ENCODE measurements around the gene ATP5ME. TPM values are rescaled to one million over a fixed set of nuclear protein-coding genes. Genes with fewer than 3 reads are reported as not detected.

Gene ATP5ME
- total and polyA plus RNA-seq, 2 experiments from 2014 or later, result 177 to 1,438 TPM

DNA sequence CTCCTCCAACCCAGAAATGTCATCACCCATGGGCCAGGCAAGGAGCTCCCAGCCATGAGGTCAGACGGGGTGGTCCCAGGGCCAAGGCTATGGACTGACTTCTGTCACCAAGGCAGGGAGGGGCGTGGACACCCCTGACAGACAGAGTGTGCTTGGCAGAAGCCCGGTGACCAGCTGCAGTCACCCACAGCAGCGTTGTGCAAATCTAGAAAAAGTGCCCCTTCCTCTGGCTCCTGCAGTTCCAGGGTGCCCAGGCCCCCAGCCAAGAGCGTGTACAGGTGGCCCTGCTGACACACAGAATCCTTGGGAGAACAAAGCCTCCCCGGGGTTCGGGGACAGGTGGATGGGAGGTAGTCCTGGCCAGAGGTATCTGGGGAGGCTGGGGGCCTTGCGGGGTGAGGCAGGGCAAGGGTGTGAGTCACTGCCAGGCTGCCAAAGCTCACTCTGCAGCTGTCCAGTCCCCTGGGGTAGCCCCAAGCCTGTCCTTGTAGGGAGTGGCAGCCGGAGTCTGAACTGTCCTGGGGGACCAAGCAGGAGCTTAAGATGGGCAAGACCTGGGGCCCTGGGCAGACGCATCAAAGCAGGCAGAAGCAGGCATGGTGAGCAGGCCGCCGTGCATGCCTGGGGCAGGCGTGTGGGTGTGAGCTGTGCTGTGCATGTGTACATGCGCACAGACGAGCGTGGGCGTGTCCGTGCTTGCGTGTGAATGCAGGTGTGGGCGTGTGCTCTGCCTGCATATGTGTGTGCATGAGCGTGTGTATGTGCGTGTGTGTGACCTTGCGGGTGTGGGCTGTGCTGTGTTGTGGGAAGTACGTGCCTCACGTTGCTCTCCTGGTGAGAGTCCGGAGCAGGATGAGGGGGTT, 3.6 kb upstream of the ATP5ME start:
- peak overlapping the region; percentile 69 for H3K27ac ChIP-seq
- H3K4me3 ChIP-seq, result no peak overlapping the region

DNA sequence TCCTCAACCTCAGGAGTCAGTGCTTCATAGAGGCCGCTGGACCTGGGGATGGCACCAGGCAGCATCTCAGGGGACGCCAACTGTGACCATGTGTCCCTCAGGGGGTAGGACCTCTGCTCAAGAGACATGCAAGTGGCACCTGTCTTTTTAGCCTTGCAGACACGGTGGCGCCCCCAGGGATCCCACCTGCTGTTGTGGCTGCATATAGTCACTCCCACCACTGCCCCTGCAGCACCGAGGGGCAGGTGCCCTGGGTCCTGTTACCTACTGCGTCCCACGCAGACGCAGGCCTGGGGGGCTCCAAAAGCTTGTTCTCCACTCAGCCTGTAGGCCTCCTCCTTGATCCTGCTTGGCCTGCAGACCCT, 2.8 kb upstream of the ATP5ME start:
- Histone ChIP-seq H3K36me3 (peaks cover 11% of the 10 kb centered on the region), H3K27me3 (no peaks in the 10 kb centered on the region), H3K4me3 (no peak overlapping the region), H3K4me1 (ENCODE audit: low read depth) (peaks cover 30% of the 10 kb centered on the region), H3K27ac (peak overlapping the region; percentile 69), H3K9me3 (ENCODE audit: low read depth) (no peaks in the 10 kb centered on the region)
- TF ChIP-seq, protein P1, sequence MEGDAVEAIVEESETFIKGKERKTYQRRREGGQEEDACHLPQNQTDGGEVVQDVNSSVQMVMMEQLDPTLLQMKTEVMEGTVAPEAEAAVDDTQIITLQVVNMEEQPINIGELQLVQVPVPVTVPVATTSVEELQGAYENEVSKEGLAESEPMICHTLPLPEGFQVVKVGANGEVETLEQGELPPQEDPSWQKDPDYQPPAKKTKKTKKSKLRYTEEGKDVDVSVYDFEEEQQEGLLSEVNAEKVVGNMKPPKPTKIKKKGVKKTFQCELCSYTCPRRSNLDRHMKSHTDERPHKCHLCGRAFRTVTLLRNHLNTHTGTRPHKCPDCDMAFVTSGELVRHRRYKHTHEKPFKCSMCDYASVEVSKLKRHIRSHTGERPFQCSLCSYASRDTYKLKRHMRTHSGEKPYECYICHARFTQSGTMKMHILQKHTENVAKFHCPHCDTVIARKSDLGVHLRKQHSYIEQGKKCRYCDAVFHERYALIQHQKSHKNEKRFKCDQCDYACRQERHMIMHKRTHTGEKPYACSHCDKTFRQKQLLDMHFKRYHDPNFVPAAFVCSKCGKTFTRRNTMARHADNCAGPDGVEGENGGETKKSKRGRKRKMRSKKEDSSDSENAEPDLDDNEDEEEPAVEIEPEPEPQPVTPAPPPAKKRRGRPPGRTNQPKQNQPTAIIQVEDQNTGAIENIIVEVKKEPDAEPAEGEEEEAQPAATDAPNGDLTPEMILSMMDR (IDR thresholded peaks at IDR 0.05; ENCODE audit: low read depth, low read length), result no peak
- no peak for DNase-seq (ENCODE audit: low read depth in 1 of 2, low spot score in 1 of 2)

More for the DNA sequence above, 3.6 kb upstream of the ATP5ME start:
- TF ChIP-seq, protein P1 (IDR thresholded peaks at IDR 0.05; ENCODE audit: low read depth, low read length), result no peak
- H3K27me3 ChIP-seq, result no peaks in the 10 kb centered on the region
- peaks cover 30% of the 10 kb centered on the region for H3K4me1 ChIP-seq (ENCODE audit: low read depth)
- no peaks in the 10 kb centered on the region for H3K9me3 ChIP-seq (ENCODE audit: low read depth)
- no peak for DNase-seq (ENCODE audit: low read depth in 1 of 2, low spot score in 1 of 2)
- peaks cover 3% of the 10 kb centered on the region for H3K36me3 ChIP-seq

- no peak overlapping the region for H3K4me3 ChIP-seq
- peaks cover 16% of the 10 kb centered on the region for H3K36me3 ChIP-seq
- TF ChIP-seq, protein P1 (IDR thresholded peaks at IDR 0.05; ENCODE audit: low read depth, low read length), result no peak
These were observed 2.1 kb upstream of the ATP5ME start for GRCh38 chr4:675980-676870.

GRCh38 chr4:675036-675882, 1.2 kb upstream of the ATP5ME start:
- H3K9me3 ChIP-seq (ENCODE audit: low read depth), result no peaks in the 10 kb centered on the region
- no peaks in the 10 kb centered on the region for H3K27me3 ChIP-seq
- peaks cover 30% of the 10 kb centered on the region for H3K4me1 ChIP-seq (ENCODE audit: low read depth)
- TF ChIP-seq, protein P1 (IDR thresholded peaks at IDR 0.05; ENCODE audit: low read depth, low read length), result no peak
- peak overlapping the region; percentile 88 for H3K4me3 ChIP-seq
- no peak for DNase-seq (ENCODE audit: low read depth in 1 of 2, low spot score in 1 of 2)
- peak overlapping the region; percentile 89 for H3K27ac ChIP-seq
- peaks cover 22% of the 10 kb centered on the region for H3K36me3 ChIP-seq

More at GRCh38 chr4:675980-676870, 2.1 kb upstream of the ATP5ME start:
- no peak for DNase-seq (ENCODE audit: low read depth in 1 of 2, low spot score in 1 of 2)
- Histone ChIP-seq H3K27ac (peak overlapping the region; percentile 69), H3K27me3 (no peaks in the 10 kb centered on the region), H3K4me1 (ENCODE audit: low read depth) (peaks cover 30% of the 10 kb centered on the region), H3K9me3 (ENCODE audit: low read depth) (no peaks in the 10 kb centered on the region)
